HG03521 (cell line): ENCODE measurements around the gene ZNF436.
"Not testable (repeated sequence)": the region's sequence is repeated elsewhere in the genome, so short reads cannot be mapped to it uniquely, and the experiment has no call there.

Experiments used
- ATAC-seq: cut with Tn5 transposase; IDR thresholded peaks from one replicate; pipeline ENCODE4 v1.9.1; 2021; ENCODE audit warnings: mild to moderate bottlenecking, moderate library complexity; ENCODE audit not compliant: unreplicated experiment

The ZNF436 gene

DNA sequence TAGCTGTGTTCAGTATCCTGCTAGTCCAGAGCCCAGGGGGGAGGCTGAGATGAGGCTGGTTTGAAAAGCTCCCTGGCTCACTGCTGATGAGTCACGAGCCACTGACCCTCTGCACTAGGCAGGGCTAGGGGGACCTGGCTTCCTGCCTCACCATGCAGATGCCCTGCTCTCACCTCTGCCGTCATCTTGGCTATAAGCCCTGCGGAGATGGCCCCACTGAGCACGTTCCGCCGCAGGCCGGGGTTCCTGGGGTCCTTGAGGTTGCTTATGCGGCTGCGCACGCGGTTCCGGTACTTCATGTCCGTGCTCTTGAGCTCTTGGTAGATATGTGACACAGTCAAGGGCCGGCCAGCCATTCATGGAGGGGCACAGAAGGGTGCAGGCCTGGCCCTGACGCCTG, 24.1 kb upstream of the ZNF436 start:
- no peak for ATAC-seq

DNA sequence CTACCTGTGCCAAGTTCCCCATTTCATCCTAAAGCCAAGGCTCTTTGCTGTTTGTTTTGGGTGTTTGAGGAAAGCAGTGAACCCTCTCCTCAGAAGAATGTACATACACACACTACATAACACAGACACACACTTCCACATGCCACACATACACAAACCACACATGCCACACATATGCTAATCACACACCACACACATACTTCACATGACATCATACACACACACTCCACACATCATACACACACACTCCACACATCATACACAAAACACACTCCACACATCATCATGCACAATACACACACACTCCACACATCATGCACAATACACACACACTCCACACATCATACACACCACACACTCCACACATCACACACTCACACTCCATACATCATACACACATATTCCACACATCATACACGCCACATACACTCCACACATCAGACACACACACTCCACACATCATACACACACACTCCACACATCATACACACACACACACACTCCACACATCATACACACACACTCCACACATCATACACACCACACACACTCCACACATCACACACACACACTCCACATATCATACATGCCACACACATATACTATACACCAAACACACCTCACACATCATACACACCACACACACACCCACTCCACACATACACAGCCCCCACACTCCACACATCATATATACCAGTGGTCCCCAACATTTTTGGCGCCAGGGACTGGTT, 22.7 kb upstream of the ZNF436 start:
- no peak for ATAC-seq

GRCh38 chr1:23389837-23390321, 20.2 kb upstream of the ZNF436 start:
- no peak for ATAC-seq

- no peak for ATAC-seq
Observed at GRCh38 chr1:23387494-23387893, 17.9 kb upstream of the ZNF436 start.

DNA sequence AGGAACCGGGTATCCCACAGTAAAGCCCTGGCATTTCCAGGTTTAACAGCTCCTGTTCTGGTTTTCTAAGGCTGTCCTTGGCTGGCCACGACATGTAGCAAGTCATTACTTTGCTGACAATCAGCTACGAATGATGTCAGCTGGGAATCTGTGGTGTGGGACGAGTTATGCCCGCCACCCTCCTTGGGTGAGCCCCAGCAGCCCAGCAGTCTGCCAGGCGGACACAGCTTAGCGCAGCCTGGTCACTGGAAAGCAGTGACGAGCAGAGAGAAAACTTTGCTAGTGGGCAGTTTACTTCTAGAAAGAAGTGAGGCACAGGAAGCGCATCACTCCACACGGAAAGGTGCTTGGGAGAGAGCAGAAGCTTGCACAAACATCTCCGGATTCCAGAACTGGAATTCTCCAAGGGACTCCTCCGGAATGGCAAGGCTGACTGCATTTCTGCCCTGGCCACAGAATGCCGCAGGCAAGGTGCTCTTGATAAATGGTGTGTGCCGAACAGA, 15.5 kb upstream of the ZNF436 start:
- no peak for ATAC-seq

DNA sequence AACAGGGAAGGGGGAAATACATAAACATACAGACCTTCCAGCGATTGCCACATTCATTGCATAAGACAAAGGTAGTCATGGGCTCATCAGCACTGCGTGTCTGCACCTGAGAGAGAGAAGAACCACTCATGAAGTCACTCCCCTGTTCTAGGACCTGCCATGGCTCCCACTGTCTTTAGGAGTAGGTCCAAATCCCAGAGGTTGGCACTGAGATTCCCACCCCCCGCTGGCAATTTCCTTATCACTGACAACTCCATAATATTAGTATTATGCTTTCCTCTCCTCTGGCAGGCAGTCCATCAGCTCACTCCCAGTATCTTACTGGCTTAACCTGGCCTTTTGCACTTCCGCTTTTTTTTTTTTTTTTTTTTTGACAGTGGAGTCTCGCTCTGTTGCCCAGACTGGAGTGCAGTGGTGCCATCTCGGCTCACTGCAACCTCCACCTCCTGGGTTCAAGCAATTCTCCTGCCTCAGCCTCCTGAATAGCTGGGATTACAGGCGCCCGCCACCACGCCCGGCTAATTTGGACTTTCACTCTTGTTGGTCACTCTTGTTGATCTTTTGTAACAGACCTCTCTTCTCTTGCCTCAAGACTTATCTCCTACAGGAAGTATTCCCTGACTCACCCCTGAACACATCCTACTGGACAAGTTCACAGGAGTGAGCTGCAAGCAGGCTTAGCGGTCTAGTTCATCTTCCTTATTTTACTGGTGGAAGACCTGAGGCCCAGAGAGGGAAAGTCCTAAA, 14.8 kb upstream of the ZNF436 start:
- no peak for ATAC-seq

GRCh38 chr1:23383577-23384311, 14.1 kb upstream of the ZNF436 start:
- no peak for ATAC-seq

- ATAC-seq: no peak
Observed at GRCh38 chr1:23381233-23381885, 11.7 kb upstream of the ZNF436 start.

- ATAC-seq: no peak
Observed at GRCh38 chr1:23380719-23381118, 11.1 kb upstream of the ZNF436 start.

DNA sequence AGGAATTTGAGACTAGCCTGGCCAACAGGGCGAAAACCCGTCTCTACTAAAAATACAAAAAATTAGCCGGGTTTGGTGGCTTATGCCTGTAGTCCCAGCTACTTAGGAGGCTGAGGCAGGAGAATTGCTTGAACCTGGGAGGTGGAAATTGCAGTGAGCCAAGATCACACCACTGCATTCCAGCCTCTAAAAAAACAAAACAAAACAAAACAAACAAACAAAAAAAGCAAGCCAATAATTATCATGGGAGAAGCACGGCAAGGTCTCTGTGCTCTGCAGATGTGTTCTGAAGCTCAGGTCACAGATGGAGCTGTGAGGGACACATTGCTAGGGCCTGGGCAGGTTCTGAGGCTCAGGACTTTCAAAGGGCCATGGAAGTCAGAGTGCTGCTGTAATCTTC, 10.6 kb upstream of the ZNF436 start:
- not testable (repeated sequence) for ATAC-seq

GRCh38 chr1:23376890-23377811, 7.5 kb upstream of the ZNF436 start:
- ATAC-seq: no peak

DNA sequence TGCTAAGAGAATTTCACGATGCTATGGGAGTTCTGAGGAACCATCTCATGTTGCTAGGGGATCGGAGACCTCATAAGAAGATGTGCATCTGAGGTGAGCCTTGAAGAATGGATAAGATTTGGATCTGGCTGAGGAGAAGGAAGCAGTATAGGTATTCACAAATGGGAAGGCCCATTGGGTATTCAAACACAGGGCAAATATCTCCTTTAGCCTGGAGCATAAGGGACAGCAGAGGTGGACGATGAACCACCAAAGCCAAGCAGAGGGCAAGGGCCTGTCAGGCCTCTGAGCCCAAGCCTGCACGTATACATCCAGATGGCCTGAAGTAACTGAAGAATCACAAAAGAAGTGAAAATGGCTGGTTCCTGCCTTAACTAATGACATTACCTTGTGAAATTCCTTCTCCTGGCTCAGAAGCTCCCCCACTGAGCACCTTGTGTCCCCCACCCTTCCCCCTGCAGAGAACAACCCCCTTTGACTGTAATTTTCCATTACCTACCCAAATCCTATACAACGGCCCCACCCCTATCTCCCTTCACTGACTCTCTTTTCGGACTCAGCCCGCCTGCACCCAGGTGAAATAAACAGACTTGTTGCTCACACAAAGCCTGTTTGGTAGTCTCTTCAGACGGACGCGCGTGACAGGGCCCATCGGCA, 4.6 kb upstream of the ZNF436 start:
- not testable (repeated sequence) for ATAC-seq

GRCh38 chr1:23371987-23372880, 2.6 kb upstream of the ZNF436 start:
- ATAC-seq: no peak

GRCh38 chr1:23370709-23371584, 1.3 kb upstream of the ZNF436 start:
- no peak for ATAC-seq

- ATAC-seq: no peak
Observed at GRCh38 chr1:23370330-23370708, 683 bp upstream of the ZNF436 start.

DNA sequence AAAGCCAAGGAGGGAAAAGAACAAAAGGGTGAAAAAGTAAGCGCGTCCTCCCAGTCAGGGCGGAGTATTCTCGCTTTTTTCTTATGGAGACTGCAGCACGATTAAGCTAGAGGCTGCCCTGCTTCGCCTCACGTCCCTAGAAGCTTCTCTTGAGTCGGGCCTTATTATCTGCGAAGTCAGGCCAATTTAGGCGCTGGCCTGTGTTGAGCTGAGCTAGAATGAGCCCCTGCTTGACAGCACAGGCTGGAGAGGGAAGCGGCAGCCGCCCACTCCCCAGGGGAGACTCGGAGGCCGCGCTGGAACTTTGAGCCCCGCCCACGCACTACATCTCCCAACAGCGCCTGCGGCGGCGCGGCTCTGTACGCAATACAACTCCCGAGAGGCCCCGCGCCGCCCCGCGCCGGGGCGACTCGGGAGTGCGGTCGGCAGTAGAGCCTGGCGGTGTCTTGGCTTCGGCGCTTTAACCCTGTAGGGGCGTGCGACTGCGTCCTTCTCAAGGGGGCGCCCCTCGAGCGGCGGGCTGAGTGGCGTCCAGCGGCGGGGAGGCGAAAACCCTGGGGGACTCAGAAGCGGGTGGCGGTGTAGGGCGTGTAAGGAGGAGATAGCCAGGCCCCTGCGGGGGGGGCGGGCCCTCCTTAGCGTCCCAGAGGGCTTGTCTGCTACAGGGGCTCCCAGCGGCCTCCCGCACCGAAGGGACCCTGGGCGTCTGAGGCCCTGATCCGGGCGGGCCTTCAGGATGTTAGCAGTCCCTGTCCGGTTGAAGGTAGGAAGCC, 888 bp downstream of the ZNF436 start:
- peak; percentile 67 for ATAC-seq
